Naive B cell (primary cell): ENCODE measurements around the gene NDUFA7. TPM values are rescaled to one million over a fixed set of nuclear protein-coding genes. Genes with fewer than 3 reads are reported as not detected.
"Not testable (repeated sequence)": the region's sequence is repeated elsewhere in the genome, so short reads cannot be mapped to it uniquely, and the experiment has no call there.

ENCODE experiments used
- ATAC-seq, 2 donors: fragments of 150-1000 bp; cut with Tn5 transposase; 2 replicates each; pipeline ENCODE4 v1.10.0; 2021; ENCODE audit warnings: low read depth in 2 of 2, mild to moderate bottlenecking in 2 of 2, moderate library complexity in 2 of 2
- DNase-seq: peaks from one replicate; pipeline ENCODE4 v3.0.0; 2022
- H3K27ac Mint-ChIP-seq, 6 donors: one replicate each; pipeline ENCODE4 v1.8.0; 2020 to 2022; ENCODE audit warnings: mild to moderate bottlenecking in 6 of 6, mixed read lengths in 6 of 6, moderate library complexity in 5 of 6, inconsistent platforms in 2 of 6
- H3K27me3 Mint-ChIP-seq, 3 donors: one replicate each; pipeline ENCODE4 v1.8.0; 2021 to 2022; ENCODE audit warnings: mixed read lengths in 3 of 3, mild to moderate bottlenecking in 1 of 3
- H3K36me3 Mint-ChIP-seq, 2 donors: one replicate each; pipeline ENCODE4 v1.8.0; 2020 to 2022; ENCODE audit warnings: mixed read lengths in 2 of 2, inconsistent platforms in 1 of 2, mild to moderate bottlenecking in 1 of 2
- H3K4me1 Mint-ChIP-seq, 3 donors: one replicate each; pipeline ENCODE4 v1.8.0; 2020 to 2022; ENCODE audit warnings: mixed read lengths in 3 of 3, inconsistent platforms in 1 of 3, mild to moderate bottlenecking in 1 of 3, moderate library complexity in 1 of 3
- H3K4me3 Mint-ChIP-seq, 8 donors: one replicate each; pipeline ENCODE4 v1.8.0; 2020 to 2022; ENCODE audit warnings: mild to moderate bottlenecking in 8 of 8, mixed read lengths in 8 of 8, moderate library complexity in 8 of 8, inconsistent platforms in 2 of 8
- H3K9me3 Mint-ChIP-seq, 7 donors: one replicate each; pipeline ENCODE4 v1.8.0; 2020 to 2022; ENCODE audit warnings: mixed read lengths in 7 of 7, mild to moderate bottlenecking in 5 of 7, inconsistent platforms in 2 of 7, moderate library complexity in 1 of 7
- polyA plus RNA-seq, 6 donors: library from polyadenylated mRNA; unstranded; fragments of 300-500 nt; fragmentation: Illumina TruSeq; gene quantifications; one replicate each; pipeline ENCODE4 v1.2.3, GENCODE V29; 2021; ENCODE audit warnings: low read depth in 6 of 6

The NDUFA7 gene
- polyA plus RNA-seq, 6 donors from 2014 or later, result 117 to 143 (median 128) TPM

GRCh38 chr19:8322638-8322997, 1.4 kb upstream of the NDUFA7 start:
- Mint-ChIP-seq H3K4me3 (peak overlapping the region; percentile 95 to 99 (median 98)), H3K36me3 (no peaks in the 10 kb centered on the region), H3K4me1 (peaks cover 19 to 44% (median 33%) of the 10 kb centered on the region in 3 donors), H3K27ac (peak overlapping the region in 2 of 6 donors; percentile 98 to 99), H3K9me3 (no peaks in the 10 kb centered on the region), H3K27me3 (peaks cover 0 to 8% (median 5%) of the 10 kb centered on the region in 3 donors)
- ATAC-seq, result no peak
- DNase-seq, result no peak

- DNase-seq (no peak), ATAC-seq (no peak)
- H3K9me3 Mint-ChIP-seq, result no peaks in the 10 kb centered on the region
- H3K27me3 Mint-ChIP-seq, result peaks cover 0 to 6% (median 5%) of the 10 kb centered on the region in 3 donors
- H3K36me3 Mint-ChIP-seq, result no peaks in the 10 kb centered on the region
- H3K27ac Mint-ChIP-seq, result peak overlapping the region; percentile 92 to 100 (median 98)
- H3K4me1 Mint-ChIP-seq, result peaks cover 19 to 48% (median 33%) of the 10 kb centered on the region in 3 donors
- peak overlapping the region; percentile 95 to 99 (median 98) for H3K4me3 Mint-ChIP-seq
Observed at GRCh38 chr19:8321986-8322637, 937 bp upstream of the NDUFA7 start.

GRCh38 chr19:8320564-8321066, 560 bp downstream of the NDUFA7 start:
- Mint-ChIP-seq H3K4me3 (peak overlapping the region; percentile 95 to 99 (median 98)), H3K4me1 (peaks cover 19 to 55% (median 33%) of the 10 kb centered on the region in 3 donors), H3K27me3 (no peaks in the 10 kb centered on the region), H3K27ac (peak overlapping the region; percentile 92 to 100 (median 98)), H3K9me3 (no peaks in the 10 kb centered on the region), H3K36me3 (no peaks in the 10 kb centered on the region)
- no peak for ATAC-seq
- no peak for DNase-seq

- Mint-ChIP-seq H3K27me3 (no peaks in the 10 kb centered on the region), H3K4me1 (peaks cover 19 to 55% (median 33%) of the 10 kb centered on the region in 3 donors), H3K9me3 (no peaks in the 10 kb centered on the region), H3K27ac (peak overlapping the region; percentile 63 to 100 (median 98)), H3K36me3 (no peaks in the 10 kb centered on the region), H3K4me3 (peak overlapping the region; percentile 95 to 99 (median 98))
- DNase-seq (no peak), ATAC-seq (no peak)
Observed at GRCh38 chr19:8319807-8320520, 1.2 kb downstream of the NDUFA7 start.

- H3K27me3 Mint-ChIP-seq, H3K36me3 Mint-ChIP-seq: not testable (repeated sequence)
Observed at GRCh38 chr19:8318835-8319234, 2.3 kb downstream of the NDUFA7 start.

GRCh38 chr19:8316351-8317125, 4.6 kb downstream of the NDUFA7 start:
- ATAC-seq, result no peak
- H3K27me3 Mint-ChIP-seq, result no peaks in the 10 kb centered on the region
- peaks cover 14 to 33% (median 19%) of the 10 kb centered on the region in 3 donors for H3K4me1 Mint-ChIP-seq
- peak overlapping the region in 1 of 8 donors; percentile 24 for H3K4me3 Mint-ChIP-seq
- DNase-seq, result no peak
- H3K36me3 Mint-ChIP-seq, result no peaks in the 10 kb centered on the region
- H3K9me3 Mint-ChIP-seq, result no peaks in the 10 kb centered on the region
- H3K27ac Mint-ChIP-seq, result no peak overlapping the region

More at GRCh38 chr19:8318835-8319234, 2.3 kb downstream of the NDUFA7 start:
- not testable (repeated sequence) for H3K9me3 Mint-ChIP-seq, ATAC-seq, DNase-seq
- Mint-ChIP-seq H3K4me1 (peaks cover 19 to 52% (median 33%) of the 10 kb centered on the region in 3 donors), H3K4me3 (peak overlapping the region in 3 of 8 donors; percentile 41 to 72 (median 51)), H3K27ac (peak overlapping the region in 1 of 6 donors; percentile 38)

GRCh38 chr19:8314981-8315640, 6.1 kb downstream of the NDUFA7 start:
- not testable (repeated sequence) for ATAC-seq, DNase-seq, H3K36me3 Mint-ChIP-seq, H3K27me3 Mint-ChIP-seq, H3K9me3 Mint-ChIP-seq
- peak overlapping the region in 3 of 6 donors; percentile 23 to 67 (median 27) for H3K27ac Mint-ChIP-seq
- H3K4me3 Mint-ChIP-seq, result peak overlapping the region in 1 of 8 donors; percentile 58
- peaks cover 4 to 23% (median 6%) of the 10 kb centered on the region in 3 donors for H3K4me1 Mint-ChIP-seq

- Mint-ChIP-seq H3K27me3 (no peaks in the 10 kb centered on the region), H3K9me3 (no peaks in the 10 kb centered on the region), H3K36me3 (no peaks in the 10 kb centered on the region), H3K4me1 (peaks cover 15 to 33% (median 17%) of the 10 kb centered on the region in 3 donors), H3K27ac (no peak overlapping the region), H3K4me3 (peak overlapping the region in 2 of 8 donors; percentile 20 to 29)
- no peak for ATAC-seq
- DNase-seq, result no peak
Observed at GRCh38 chr19:8311461-8312260, 9.5 kb downstream of the NDUFA7 start.

- H3K9me3 Mint-ChIP-seq, result no peaks in the 10 kb centered on the region
- no peak for ATAC-seq
- H3K36me3 Mint-ChIP-seq, result no peaks in the 10 kb centered on the region
- DNase-seq, result no peak
- no peak overlapping the region for H3K4me3 Mint-ChIP-seq
- peak overlapping the region in 1 of 6 donors; percentile 67 for H3K27ac Mint-ChIP-seq
- peaks cover 19 to 32% (median 26%) of the 10 kb centered on the region in 3 donors for H3K4me1 Mint-ChIP-seq
- H3K27me3 Mint-ChIP-seq, result no peaks in the 10 kb centered on the region
Observed at GRCh38 chr19:8310342-8311055, 10.7 kb downstream of the NDUFA7 start.

GRCh38 chr19:8308891-8309291, 12.3 kb downstream of the NDUFA7 start:
- no peak for ATAC-seq
- DNase-seq, result no peak
- no peaks in the 10 kb centered on the region for H3K9me3 Mint-ChIP-seq
- H3K4me1 Mint-ChIP-seq, result peaks cover 19 to 32% (median 26%) of the 10 kb centered on the region in 3 donors
- H3K4me3 Mint-ChIP-seq, result peak overlapping the region; percentile 29 to 94 (median 92)
- no peaks in the 10 kb centered on the region for H3K36me3 Mint-ChIP-seq
- H3K27me3 Mint-ChIP-seq, result no peaks in the 10 kb centered on the region
- H3K27ac Mint-ChIP-seq, result peak overlapping the region in 3 of 6 donors; percentile 9 to 90 (median 24)

- peak; percentile 86 for DNase-seq
- peaks cover 19 to 32% (median 26%) of the 10 kb centered on the region in 3 donors for H3K4me1 Mint-ChIP-seq
- no peaks in the 10 kb centered on the region for H3K9me3 Mint-ChIP-seq
- H3K36me3 Mint-ChIP-seq, result no peaks in the 10 kb centered on the region
- H3K27ac Mint-ChIP-seq, result peak within 1 kb of the TSS; percentile 9 to 93 (median 86)
- peak within 1 kb of the TSS; percentile 82 to 94 (median 92) for H3K4me3 Mint-ChIP-seq
- ATAC-seq, result peak; percentile 89 to 94
- H3K27me3 Mint-ChIP-seq, result no peaks in the 10 kb centered on the region
Observed at GRCh38 chr19:8307965-8308866, 13.0 kb downstream of the NDUFA7 start, which contains the start of gene CD320. CD320 (minus strand) TSS chr19:8308358; CDS start chr19:8308290, 68 bp downstream.
